Measurements from ENCODE around the gene CCBE1. TPM values are rescaled to one million over a fixed set of nuclear protein-coding genes. Genes with fewer than 3 reads are reported as not detected.

CCBE1 gene
- total RNA-seq, 1 experiment from 2014 or later: 28.9 TPM

DNA sequence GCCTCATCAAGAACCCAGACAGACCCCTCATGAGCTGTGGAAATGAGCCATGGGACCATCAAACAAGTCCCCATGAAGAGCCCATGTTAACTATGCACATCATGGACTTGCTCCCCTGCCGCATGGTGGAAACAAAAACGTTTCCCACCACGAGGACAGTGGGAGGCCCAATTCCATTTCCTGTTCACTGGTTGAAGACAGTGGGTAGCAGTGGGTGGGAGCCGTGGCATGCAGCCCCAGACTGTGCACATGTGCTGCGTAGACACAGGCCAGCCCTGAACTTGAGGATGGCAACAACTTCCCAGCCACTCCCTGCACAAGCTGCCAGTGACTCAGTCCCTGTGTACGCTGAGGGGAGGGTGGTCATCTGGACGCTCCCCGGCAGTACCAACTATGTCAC lies 229.7 kb downstream of the CCBE1 start:
- Mint-ChIP-seq H3K27ac (ENCODE audit: low read depth, unreplicated experiment) (no peak overlapping the region), H3K4me1 (ENCODE audit: insufficient read depth, unreplicated experiment) (no peaks in the 10 kb centered on the region), H3K4me3 (ENCODE audit: unreplicated experiment) (no peak overlapping the region), H3K36me3 (ENCODE audit: insufficient read depth, unreplicated experiment) (no peaks in the 10 kb centered on the region), H3K9me3 (ENCODE audit: unreplicated experiment) (no peaks in the 10 kb centered on the region), H3K27me3 (ENCODE audit: insufficient read depth, unreplicated experiment) (no peaks in the 10 kb centered on the region)
- no peak for DNase-seq (ENCODE audit: unreplicated experiment)
- CTCF ChIA-PET: interaction anchor here (0.7 kb wide), 1 partner anchor 356 kb away, joined by 3 read pairs; no protein-coding TSS in a partner anchor
- TF ChIP-seq, protein P1, sequence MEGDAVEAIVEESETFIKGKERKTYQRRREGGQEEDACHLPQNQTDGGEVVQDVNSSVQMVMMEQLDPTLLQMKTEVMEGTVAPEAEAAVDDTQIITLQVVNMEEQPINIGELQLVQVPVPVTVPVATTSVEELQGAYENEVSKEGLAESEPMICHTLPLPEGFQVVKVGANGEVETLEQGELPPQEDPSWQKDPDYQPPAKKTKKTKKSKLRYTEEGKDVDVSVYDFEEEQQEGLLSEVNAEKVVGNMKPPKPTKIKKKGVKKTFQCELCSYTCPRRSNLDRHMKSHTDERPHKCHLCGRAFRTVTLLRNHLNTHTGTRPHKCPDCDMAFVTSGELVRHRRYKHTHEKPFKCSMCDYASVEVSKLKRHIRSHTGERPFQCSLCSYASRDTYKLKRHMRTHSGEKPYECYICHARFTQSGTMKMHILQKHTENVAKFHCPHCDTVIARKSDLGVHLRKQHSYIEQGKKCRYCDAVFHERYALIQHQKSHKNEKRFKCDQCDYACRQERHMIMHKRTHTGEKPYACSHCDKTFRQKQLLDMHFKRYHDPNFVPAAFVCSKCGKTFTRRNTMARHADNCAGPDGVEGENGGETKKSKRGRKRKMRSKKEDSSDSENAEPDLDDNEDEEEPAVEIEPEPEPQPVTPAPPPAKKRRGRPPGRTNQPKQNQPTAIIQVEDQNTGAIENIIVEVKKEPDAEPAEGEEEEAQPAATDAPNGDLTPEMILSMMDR (IDR thresholded peaks at IDR 0.05; ENCODE audit: unreplicated experiment): no peak
- POLR2A ChIA-PET: no interaction called here
- intact Hi-C loops (cut with micrococcal nuclease): no loop called here
- BruUV-seq (replicated peaks): no TSS peak

DNA sequence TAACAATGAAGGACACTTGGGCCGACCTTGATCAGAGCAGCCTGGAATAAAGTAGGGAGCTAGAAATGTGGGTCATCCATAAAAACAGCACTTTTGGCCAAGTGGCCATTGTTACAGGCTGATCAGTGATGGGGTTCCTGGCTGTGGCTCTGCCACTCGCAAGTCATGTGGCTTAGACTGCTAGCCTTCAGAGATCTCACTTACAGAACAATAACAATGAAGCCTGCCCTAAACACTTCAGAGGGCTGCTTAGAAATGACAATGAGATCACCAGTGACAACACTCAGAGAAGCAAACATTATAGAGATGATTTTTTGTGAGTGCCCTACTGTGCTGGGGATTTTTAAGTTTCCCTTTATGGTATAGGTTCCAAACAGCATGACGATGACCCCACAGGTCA lies 230.2 kb downstream of the CCBE1 start:
- ChIA-PET CTCF (interaction anchor here (0.6 kb wide), 1 partner anchor 111 kb away, joined by 4 read pairs; no protein-coding TSS in a partner anchor), POLR2A (no interaction called here)
- Mint-ChIP-seq H3K27me3 (ENCODE audit: insufficient read depth, unreplicated experiment) (no peaks in the 10 kb centered on the region), H3K4me3 (ENCODE audit: unreplicated experiment) (no peak overlapping the region), H3K4me1 (ENCODE audit: insufficient read depth, unreplicated experiment) (no peaks in the 10 kb centered on the region), H3K9me3 (ENCODE audit: unreplicated experiment) (no peaks in the 10 kb centered on the region), H3K27ac (ENCODE audit: low read depth, unreplicated experiment) (no peak overlapping the region), H3K36me3 (ENCODE audit: insufficient read depth, unreplicated experiment) (no peaks in the 10 kb centered on the region)
- TF ChIP-seq, protein P1 (IDR thresholded peaks at IDR 0.05; ENCODE audit: unreplicated experiment): no peak
- no peak for DNase-seq (ENCODE audit: unreplicated experiment)
- intact Hi-C loops (cut with micrococcal nuclease): no loop called here
- BruUV-seq (replicated peaks): no TSS peak

DNA sequence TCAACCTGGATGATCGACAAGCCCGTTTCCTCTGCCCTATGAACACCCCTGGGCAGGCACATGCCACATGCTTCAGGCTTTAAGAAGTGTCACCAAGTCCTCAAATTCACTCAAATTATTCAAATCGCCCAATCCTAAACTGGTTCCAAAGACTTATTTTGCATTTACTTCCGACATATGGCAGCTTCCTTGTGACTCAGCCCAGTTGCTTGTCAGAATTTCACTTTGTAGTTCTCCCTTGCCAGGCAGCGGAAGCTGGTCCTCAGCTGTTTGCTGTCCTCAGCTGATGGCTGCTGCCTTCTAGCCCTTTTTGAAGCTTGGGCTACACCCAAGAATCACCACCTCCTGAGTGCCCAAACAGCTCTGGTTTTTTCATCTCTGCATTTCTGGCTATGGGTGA lies 232.7 kb downstream of the CCBE1 start:
- H3K27ac Mint-ChIP-seq (ENCODE audit: low read depth, unreplicated experiment): no peak overlapping the region
- intact Hi-C loops (cut with micrococcal nuclease): no loop called here
- H3K4me3 Mint-ChIP-seq (ENCODE audit: unreplicated experiment): no peak overlapping the region
- H3K27me3 Mint-ChIP-seq (ENCODE audit: insufficient read depth, unreplicated experiment): no peaks in the 10 kb centered on the region
- ChIA-PET CTCF (interaction anchor here (0.6 to 3.2 kb wide), 3 partner anchors 232 to 359 kb away, joined by 4 to 15 read pairs (median 6); partner anchors contain the start of gene CCBE1), POLR2A (interaction anchor here (1.0 kb wide), 1 partner anchor 20 kb away, joined by 5 read pairs; no protein-coding TSS in a partner anchor)
- no peaks in the 10 kb centered on the region for H3K9me3 Mint-ChIP-seq (ENCODE audit: unreplicated experiment)
- DNase-seq (ENCODE audit: unreplicated experiment): no peak
- H3K4me1 Mint-ChIP-seq (ENCODE audit: insufficient read depth, unreplicated experiment): peaks cover 5% of the 10 kb centered on the region
- TF ChIP-seq, protein P1 (IDR thresholded peaks at IDR 0.05; ENCODE audit: unreplicated experiment): no peak
- BruUV-seq (replicated peaks): no TSS peak
- H3K36me3 Mint-ChIP-seq (ENCODE audit: insufficient read depth, unreplicated experiment): no peaks in the 10 kb centered on the region

DNA sequence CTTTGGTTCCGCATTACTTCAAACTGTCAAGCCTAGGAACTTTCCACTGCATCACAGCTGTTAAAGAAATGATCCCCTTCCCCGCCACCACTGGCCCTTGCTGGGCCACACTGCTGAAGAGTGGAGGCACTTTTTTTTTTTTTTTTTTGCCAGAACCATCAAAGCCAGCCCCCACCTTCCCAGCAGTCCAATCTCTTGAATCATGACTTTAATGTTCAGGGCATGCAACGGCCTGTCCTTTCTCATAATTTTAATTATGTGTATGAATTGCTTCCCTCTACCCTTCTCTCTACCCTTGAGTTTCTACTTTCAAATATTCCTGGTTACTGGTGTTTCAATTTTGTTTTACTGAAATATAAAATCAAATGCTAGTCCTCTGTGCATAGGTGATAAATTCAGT lies 236.1 kb downstream of the CCBE1 start:
- CTCF ChIA-PET: interaction anchor here (0.6 to 7.4 kb wide), 16 partner anchors 9 to 1253 kb away, joined by 3 to 310 read pairs (median 6); partner anchors contain the start of gene CCBE1
- Mint-ChIP-seq H3K27ac (ENCODE audit: low read depth, unreplicated experiment) (no peak overlapping the region), H3K9me3 (ENCODE audit: unreplicated experiment) (no peaks in the 10 kb centered on the region), H3K4me1 (ENCODE audit: insufficient read depth, unreplicated experiment) (peaks cover 5% of the 10 kb centered on the region), H3K36me3 (ENCODE audit: insufficient read depth, unreplicated experiment) (no peaks in the 10 kb centered on the region), H3K27me3 (ENCODE audit: insufficient read depth, unreplicated experiment) (no peaks in the 10 kb centered on the region), H3K4me3 (ENCODE audit: unreplicated experiment) (no peak overlapping the region)
- intact Hi-C loops (cut with micrococcal nuclease): no loop called here
- POLR2A ChIA-PET: interaction anchor here (0.6 to 2.9 kb wide), 5 partner anchors 23 to 170 kb away, joined by 3 to 11 read pairs (median 7); no protein-coding TSS in a partner anchor
- BruUV-seq (replicated peaks): no TSS peak
- no peak for DNase-seq (ENCODE audit: unreplicated experiment)
- TF ChIP-seq, protein P1 (IDR thresholded peaks at IDR 0.05; ENCODE audit: unreplicated experiment): no peak
